ENCODE results near the gene RAPGEF1. TPM values are rescaled to one million over a fixed set of nuclear protein-coding genes. Genes with fewer than 3 reads are reported as not detected.
"Not testable (repeated sequence)": the region's sequence is repeated elsewhere in the genome, so short reads cannot be mapped to it uniquely, and the experiment has no call there.

The RAPGEF1 gene
- total RNA-seq, 1 experiment from 2014 or later: 40.8 TPM

DNA sequence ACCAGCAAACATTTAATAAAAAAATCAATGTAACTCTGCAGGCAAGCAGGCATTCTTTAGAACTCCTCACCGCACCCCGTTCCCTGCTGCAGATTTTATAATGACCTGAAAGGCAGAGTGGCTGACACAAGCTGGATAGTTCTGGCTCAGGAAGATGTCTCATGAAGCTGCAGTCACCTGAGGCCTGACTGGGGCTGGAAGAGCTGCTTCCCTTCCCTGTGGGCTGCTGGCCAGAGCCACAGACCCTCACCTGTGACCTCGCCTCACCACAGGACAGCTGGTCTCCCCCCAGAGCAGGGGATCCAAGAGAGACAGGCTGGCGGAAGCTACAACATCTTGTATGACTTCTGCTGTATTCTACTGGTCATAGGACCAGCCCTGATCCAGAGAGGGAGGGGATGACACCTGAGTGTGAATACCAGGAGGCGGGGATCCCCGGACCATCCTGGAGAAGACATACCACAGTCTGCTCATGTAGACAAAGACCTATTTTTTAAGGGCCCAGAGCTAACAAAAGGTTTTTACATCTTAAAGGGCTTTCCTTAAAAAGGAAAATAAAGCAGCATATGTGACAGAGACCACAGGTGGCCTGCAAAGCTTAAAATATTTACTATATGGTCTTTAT, 43.9 kb downstream of the RAPGEF1 start:
- in situ Hi-C loops (cut with HindIII; ENCODE audit: low sequenced_read_pairs): no loop called here
- DNase-seq (ENCODE audit: low spot score): peak; percentile 59

DNA sequence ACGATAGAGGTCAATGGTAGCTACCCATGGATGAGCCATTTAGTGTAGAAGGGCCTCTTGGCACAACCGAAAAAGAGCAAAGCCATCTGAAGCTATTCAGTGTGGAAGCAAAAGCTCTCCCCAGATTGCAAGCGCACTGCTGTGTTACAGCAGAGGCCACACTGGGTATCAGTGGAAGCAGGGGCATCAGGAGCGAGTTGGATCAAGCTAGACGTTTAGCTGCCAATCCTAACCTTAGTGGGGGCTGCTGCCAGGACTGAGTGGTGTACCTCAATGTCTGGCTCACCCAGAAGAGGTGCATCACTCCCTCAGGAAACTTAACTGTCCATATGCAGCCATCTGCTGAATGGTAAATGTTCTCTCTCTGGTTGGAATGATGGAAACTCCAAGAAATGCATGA, 44.5 kb downstream of the RAPGEF1 start:
- in situ Hi-C loops (cut with HindIII; ENCODE audit: low sequenced_read_pairs): no loop called here
- DNase-seq (ENCODE audit: low spot score): peak; percentile 76

DNA sequence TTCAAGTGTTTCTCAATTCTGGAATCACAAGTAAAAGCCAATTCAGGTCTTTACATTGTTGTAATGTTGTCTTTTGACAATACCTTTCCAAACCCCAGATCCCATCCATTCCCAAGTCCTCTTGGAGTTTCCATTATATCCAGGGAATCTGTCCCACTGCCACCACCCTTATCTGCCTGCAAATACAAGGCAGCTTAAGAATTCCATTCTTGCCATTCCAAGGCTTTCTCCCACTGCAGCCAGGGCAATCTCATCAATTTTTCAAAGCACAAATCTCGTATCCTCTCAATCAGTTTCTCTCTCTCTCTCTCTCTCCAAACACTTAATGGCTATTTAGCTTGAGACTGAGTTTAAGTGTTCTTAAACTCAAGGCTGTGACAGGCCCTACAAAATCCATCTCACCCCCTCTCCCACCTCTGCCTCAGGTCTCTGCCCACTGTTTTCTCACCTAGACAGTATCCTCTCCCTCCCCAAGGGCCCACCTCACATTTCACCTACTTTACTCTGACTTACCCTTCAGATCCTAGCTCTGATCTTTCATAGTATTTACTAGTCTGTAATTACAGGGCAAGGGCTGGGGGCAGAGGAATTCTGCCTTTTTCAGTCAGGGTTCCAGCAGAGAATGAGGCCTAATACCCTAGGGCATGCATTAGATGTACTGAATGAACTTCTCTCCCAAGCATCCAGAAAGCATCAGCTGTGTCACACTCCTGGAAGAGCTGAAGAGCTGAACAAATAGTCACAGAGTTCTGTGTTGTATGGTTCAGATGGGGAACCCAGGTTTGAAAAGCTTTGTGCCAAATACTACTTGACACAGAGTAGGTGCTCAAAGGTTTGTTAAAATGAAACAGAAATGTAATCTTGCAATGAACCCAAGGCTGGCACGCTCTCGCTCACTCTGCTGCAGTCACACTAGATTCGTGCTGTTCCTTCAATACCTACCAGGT, 46.0 kb downstream of the RAPGEF1 start:
- in situ Hi-C loops (cut with HindIII; ENCODE audit: low sequenced_read_pairs): no loop called here
- no peak for DNase-seq (ENCODE audit: low spot score)

DNA sequence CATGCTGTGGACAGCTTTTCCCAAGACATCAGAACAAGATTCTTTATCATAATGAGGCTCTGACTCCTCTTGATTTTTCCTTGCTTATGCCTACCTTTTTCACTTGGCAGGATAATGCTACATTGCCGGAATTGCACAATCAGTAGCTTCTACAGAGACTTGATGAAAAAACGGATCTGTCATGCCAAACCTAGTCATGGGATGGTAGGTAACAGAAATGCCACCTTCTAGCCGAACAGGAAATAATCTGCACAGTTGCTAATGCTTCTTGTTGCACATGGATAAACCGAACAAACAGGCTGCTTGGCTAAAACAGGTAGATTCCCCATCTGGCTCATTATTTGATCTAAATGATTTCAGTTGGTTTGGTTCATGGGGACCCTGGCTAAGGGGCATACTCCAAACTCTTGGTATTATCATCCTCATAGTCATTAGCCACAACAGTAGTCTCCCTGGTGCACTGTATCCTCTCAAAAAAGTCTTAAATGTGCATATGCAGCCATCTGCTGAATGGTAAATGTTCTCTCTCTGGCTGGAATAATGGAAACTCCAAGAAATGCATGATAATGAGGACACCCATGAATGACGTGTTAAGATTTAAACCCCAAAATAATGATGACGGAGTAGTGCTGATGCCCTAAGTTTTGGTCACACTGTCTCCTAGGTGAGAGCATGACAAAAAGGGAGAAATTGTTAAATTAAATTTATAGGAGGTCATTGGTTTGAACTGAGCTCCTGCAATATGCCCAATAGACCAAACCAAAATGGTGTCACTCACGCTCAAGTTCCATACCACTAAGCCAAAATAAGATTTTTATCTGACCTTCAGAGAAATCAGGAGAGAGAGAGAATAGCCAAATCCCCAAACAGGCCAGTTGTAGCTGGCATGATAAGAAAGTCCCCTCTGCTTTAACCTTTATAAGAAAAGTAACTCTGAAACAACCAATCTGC, 47.0 kb downstream of the RAPGEF1 start:
- peak; percentile 50 for DNase-seq (ENCODE audit: low spot score)
- in situ Hi-C loops (cut with HindIII; ENCODE audit: low sequenced_read_pairs): no loop called here

DNA sequence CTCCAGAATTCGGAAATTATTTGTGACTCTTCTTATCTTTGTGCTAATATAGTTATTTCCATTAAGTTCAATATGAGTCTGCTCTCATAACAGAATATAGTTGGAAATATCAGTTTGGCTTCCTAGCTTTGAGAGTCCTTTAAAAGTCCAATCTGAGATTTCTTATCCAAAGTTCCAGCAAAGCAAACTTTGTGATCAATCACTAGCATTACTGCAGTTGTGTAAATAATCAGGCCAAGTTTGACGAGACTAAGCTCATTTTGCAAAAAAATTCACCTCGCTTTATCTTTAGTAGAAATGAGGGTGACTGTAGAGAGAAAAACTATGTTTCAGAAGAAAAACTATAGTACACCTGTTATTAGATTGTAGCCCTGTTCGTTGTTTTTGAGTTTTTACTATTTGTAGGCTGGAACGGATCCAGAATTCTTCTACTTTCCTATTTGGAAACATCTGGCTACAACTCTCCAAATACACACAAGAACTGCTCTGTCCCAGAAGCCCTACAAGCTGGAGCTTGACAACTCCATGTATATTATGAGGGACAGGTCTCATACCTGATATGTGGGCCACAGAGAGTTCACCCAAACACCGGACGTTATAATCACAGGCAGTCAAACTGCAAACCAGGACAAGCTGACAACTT, 47.8 kb downstream of the RAPGEF1 start:
- DNase-seq (ENCODE audit: low spot score): no peak
- in situ Hi-C loops (cut with HindIII; ENCODE audit: low sequenced_read_pairs): no loop called here

DNA sequence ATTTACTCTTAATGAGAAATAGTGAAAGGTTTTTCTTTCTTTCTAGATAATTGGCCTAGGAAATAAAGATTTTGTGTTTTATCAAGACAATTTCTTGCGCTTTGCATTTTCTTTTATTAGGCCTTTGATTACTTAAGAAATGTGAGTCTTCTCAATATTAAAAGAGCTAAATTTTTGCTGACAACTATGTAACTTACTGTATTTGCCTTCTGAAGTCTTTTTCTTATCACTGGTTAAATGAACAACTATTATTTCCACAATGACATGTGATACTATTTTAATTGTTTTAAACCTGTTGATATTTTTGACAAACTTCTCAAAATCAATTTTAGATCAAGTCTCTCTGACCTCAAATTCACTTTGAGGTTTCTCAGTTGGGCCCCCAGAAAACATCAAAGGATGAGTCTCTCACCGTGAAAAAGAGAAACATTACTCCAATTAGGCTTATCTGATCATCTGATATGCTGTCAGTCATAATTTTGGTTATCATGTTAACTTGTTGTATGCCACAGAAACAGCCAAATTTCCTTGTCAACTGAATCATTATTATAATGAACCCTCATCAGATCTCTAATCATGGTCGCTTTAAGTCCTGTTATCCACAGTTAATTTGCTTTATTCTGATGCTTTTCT, 48.8 kb downstream of the RAPGEF1 start:
- in situ Hi-C loops (cut with HindIII; ENCODE audit: low sequenced_read_pairs): no loop called here

DNA sequence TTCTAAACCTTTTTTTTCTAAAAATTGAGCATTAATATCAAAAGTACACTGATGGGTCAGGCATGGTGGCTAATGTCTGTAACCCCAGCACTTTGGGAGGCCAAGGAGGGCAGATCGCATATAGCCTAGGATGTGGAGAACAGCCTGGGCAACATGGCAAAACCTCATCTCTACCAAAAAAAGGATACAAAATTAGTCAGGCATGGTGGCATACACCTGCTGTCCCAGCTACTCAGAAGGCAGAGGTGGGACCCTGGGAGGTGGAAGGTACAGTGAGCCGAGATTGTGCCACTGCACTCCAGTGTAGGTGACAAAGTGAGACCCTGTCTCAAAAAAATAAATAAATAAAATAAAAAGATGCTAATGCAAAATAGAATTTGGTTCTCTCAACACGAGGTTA, 49.4 kb downstream of the RAPGEF1 start:
- no peak for DNase-seq (ENCODE audit: low spot score)
- in situ Hi-C loops (cut with HindIII; ENCODE audit: low sequenced_read_pairs): no loop called here

More for the DNA sequence above, 48.8 kb downstream of the RAPGEF1 start:
- no peak for DNase-seq (ENCODE audit: low spot score)

DNA sequence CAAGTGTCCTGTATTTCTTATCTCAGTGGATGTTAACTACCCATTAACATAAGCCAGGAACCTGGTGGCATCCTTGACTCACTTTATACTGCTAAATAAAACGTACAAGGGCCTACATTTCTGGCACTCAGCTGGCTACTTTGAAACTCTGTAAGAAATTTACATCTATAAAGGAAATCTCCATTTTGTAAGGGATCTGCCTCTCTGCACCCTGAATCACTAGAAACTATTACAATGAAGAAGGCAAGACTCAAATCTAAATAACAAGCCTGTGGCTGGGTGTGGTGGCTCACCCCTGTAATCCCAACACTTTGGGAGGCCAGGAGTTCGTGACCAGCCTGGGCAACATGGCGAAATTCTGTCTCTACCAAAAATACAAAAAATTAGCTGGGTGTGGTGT, 51.5 kb downstream of the RAPGEF1 start:
- in situ Hi-C loops (cut with HindIII; ENCODE audit: low sequenced_read_pairs): no loop called here
- no peak for DNase-seq (ENCODE audit: low spot score)

DNA sequence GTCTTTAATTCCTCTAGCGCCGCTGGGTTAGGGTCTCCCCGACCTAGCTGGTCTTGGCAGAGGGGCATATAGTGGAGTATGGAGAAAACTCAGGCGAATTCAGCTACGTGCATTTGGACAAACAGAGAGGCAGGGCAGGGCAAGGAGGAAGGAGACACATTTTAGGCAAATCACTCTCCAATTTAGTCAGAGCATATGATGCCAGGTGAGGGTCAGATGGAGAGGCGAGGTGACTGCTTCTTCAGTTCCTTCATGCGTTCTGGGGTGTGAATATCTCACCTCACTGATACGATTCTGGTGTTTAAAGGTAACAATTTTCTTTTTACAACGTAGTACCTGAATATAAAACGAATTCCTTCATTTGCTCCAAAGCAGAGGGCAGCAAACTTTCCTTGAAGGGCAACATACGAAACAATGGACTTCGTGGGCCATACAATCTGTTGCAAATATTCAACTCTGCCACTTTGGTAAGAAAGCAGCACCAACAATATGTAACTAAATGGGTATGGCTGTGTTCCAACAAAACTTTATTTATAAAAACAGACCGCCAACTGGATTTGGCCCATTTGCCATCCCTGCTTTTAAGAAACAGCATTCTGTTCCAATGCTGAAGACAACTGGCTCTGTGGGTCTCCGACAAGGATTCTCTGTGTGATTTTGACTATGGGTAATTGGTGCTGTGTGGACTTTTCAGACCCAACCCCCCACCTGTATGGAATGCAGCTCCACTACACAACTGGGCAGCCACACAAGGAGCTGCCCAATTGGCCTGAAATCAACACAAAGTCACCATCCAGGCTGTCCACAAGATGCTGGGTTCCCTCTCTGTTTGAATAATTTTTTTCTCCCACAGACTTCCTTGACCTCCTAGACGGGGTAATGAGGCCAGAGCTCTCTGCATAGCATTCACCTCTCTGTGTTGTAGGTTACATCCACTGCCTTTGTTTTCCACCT, 53.8 kb downstream of the RAPGEF1 start:
- in situ Hi-C loops (cut with HindIII; ENCODE audit: low sequenced_read_pairs): no loop called here

DNA sequence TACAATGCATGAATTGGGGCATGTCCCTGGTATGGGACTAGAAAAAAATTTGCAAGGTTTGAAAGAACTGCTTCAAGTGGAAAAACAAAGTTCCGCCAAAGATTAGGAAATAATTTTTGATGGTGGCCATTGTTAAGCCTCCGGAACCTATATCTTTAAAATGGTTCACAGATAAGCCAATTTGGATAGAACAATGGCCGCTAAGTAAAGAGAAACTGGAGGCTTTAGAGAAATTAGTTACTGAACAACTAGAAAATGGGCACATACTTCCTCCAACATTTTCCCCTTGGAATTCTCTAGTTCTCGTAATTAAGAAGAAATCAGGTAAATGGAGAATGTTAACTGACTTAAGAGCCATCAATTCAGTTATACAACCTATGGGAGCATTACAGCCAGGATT, 56.8 kb downstream of the RAPGEF1 start:
- DNase-seq (ENCODE audit: low spot score); in situ Hi-C loops (cut with HindIII; ENCODE audit: low sequenced_read_pairs): not testable (repeated sequence)

More for the DNA sequence above, 53.8 kb downstream of the RAPGEF1 start:
- no peak for DNase-seq (ENCODE audit: low spot score)

DNA sequence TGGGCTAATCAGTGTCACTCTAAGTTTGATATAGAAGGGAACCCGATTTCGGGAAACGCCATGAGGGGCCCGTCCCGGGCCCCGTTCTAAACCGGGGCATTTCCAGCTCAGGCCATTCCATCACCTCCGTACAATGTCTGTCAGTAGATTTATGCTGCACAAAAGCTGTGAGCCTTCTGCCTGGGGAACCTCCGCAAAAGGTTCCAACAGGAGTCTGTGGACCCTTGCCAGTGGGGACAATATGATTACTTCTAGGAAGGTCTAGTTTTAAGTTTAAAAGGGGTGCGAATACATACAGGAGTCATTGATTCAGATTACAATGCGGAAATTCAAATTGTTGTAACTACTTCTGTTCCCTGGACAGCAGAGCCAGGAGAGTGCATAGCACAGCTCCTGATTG, 57.6 kb downstream of the RAPGEF1 start:
- in situ Hi-C loops (cut with HindIII; ENCODE audit: low sequenced_read_pairs): no loop called here
- no peak for DNase-seq (ENCODE audit: low spot score)

DNA sequence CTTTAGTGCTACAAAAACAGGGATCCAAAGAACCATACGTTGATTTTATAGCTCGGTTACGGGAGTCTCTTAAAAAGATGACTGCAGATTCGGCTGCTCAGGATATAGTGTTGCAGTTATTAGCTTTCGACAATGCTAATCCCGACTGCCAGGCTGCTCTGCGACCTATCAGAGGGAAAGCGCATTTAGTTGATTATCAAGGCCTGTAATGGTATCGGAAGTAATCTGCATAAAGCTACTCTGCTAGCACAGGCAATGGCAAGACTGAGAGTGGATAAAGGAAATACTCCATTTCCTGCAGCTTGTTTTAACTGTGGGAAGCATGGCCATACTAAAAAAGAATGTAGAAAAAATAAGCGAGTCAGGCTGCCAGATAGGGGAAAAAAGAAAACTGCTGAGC, 58.0 kb downstream of the RAPGEF1 start:
- DNase-seq (ENCODE audit: low spot score); in situ Hi-C loops (cut with HindIII; ENCODE audit: low sequenced_read_pairs): not testable (repeated sequence)

DNA sequence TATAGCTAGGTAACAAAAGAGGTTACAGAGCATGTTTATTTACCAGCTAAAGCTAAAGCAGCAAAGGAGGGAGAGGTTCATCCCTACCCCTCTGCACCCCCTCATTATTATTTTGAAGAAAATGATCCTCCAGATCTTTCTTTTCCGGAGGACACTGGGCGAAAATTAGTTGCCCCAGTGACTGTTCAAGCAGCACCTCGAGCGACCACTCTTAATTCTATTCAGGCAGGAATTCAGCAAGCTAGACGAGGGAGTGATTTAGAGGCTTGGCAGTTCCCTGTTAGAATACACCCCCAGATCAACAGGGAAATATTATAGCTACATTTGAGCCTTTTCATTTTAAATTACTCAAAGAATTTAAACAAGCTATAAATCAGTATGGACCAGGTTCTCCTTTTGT, 58.8 kb downstream of the RAPGEF1 start:
- in situ Hi-C loops (cut with HindIII; ENCODE audit: low sequenced_read_pairs); DNase-seq (ENCODE audit: low spot score): not testable (repeated sequence)

DNA sequence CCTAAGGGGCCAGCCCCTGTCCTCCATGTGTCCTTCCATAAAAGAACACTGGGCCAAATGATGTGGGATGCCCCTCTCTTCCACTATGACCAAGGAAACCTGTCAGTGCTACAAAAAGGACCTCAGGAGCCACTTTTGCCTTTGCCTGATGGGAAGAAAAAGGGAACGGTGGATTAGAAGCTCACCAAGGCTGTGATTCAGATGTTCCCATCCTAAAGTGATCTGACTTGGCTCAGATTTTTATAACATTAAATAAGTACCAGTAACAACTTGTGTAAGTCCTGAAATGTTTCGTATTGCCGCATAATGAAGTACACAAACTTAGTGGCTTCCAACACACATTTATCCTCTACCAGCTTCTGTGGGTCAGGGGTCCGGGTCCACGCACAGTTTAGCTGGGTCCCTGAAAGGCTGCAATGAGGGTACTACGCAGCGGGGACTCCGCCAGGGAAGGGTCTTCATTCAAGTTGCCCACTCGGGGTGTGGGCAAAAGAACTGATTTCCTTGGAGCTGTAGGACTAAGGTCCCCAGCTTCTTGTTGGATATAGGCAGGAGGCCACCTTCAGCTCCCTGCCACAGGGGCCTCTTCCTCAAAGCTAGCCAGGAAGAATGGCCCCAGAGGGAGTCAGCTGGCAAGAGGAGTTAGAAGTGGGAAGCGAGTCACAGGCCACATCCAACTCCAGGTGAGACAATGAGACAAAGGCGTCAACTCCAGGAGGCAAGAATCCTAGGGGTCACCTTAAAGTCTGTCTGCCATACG, 60.4 kb downstream of the RAPGEF1 start:
- in situ Hi-C loops (cut with HindIII; ENCODE audit: low sequenced_read_pairs): no loop called here
- DNase-seq (ENCODE audit: low spot score): no peak

DNA sequence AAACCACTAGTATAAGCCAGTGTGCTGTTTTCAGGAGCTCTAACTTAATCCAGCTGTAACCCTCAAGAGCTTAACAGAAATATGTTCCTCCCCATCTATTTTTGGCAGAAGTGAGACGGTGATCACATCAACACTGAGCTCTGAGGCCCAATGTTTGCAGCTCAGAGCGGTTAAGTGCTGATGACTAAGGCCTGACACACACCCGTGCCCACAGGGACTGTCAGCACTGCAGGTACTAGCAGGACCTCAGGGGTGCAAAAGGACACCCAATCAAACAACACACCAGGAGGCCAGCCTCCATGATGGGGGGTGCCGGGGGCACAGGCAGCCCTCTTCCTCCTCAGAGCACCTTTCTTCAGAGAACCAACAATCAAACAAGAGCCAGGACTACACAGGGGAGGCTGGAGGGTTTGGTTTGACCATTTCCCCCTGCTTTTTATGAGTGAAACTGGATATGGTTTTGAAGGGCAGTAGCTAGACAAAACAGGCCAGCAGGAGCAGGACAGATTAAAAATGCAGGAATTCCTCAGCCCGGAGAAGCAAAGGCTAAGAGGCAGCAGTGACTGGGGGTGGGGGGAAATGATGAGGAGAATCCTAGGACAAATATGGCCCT, 61.3 kb downstream of the RAPGEF1 start:
- in situ Hi-C loops (cut with HindIII; ENCODE audit: low sequenced_read_pairs): no loop called here
- DNase-seq (ENCODE audit: low spot score): no peak

DNA sequence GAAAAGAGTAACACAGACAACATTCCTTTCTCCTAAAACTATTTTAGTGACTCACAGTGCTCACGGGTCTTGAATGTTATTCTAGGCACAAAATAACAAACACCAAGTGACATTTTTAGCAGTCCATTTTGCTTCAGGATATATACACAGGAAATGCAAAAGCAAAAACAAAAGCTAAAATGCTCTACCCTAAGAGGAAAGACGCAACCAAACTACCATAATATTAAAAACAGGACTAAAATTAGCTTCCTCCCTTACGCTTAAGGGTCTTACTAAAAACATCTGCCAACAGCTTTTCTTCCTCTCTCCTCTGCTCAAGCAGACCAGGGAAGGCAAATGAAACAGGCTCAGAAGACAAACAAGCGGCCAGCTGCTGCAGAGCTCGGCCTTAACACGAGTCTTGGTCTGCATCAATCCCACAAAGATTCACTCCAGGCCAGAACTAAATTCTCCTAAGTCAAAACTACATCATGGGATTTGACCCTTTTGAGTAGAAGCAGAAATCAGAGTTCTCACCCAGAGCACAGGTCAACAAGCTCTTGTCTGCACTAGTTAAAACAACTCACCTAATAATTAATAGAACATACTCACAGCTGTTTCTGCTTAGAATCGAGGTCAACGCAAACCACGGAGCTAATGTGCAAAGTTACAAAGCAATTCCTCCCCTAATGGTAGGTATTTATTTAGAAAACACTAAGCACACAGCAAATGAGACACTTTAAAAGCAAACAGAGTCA, 62.3 kb downstream of the RAPGEF1 start:
- no peak for DNase-seq (ENCODE audit: low spot score)
- in situ Hi-C loops (cut with HindIII; ENCODE audit: low sequenced_read_pairs): no loop called here

Measured in G401 (cell line).